Breast epithelium (tissue), 3 donors: ENCODE data around the gene MRPS25.

ENCODE experiments used
- POLR2A ChIP-seq: fragments of 450-650 bp; IDR thresholded peaks from one replicate; pipeline ENCODE4 v1.6.1; 2016; ENCODE audit warnings: antibody characterized with exemption, mild to moderate bottlenecking, moderate library complexity
- POLR2AphosphoS5 ChIP-seq, 3 donors: sonication (generic); formaldehyde crosslinking; IDR thresholded peaks; one replicate each; pipeline ENCODE4 v1.6.1; 2017; ENCODE audit warnings: antibody characterized with exemption in 3 of 3
- TF ChIP-seq, protein P1 (sequence below), 3 donors: fragments of 450-650 bp; IDR thresholded peaks; one replicate each; pipeline ENCODE4 v1.5.1; 2016 to 2017; ENCODE audit warnings: antibody characterized with exemption in 3 of 3, mild to moderate bottlenecking in 3 of 3, moderate library complexity in 3 of 3

- TF ChIP-seq, protein P1, sequence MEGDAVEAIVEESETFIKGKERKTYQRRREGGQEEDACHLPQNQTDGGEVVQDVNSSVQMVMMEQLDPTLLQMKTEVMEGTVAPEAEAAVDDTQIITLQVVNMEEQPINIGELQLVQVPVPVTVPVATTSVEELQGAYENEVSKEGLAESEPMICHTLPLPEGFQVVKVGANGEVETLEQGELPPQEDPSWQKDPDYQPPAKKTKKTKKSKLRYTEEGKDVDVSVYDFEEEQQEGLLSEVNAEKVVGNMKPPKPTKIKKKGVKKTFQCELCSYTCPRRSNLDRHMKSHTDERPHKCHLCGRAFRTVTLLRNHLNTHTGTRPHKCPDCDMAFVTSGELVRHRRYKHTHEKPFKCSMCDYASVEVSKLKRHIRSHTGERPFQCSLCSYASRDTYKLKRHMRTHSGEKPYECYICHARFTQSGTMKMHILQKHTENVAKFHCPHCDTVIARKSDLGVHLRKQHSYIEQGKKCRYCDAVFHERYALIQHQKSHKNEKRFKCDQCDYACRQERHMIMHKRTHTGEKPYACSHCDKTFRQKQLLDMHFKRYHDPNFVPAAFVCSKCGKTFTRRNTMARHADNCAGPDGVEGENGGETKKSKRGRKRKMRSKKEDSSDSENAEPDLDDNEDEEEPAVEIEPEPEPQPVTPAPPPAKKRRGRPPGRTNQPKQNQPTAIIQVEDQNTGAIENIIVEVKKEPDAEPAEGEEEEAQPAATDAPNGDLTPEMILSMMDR (IDR thresholded peaks at IDR 0.05): no peak
- TF ChIP-seq POLR2A: no peak
- TF ChIP-seq POLR2AphosphoS5 (IDR thresholded peaks at IDR 0.05): no peak
Measured at GRCh38 chr3:15052335-15053242, 12.5 kb downstream of the MRPS25 start.
